GM12864 (cell line): Measurements from ENCODE around the gene TRPV6.
A peak's percentile ranks its signal among the peaks of the same experiment; 100 is the strongest.

Experiments used
- DNase-seq: peaks from one replicate; pipeline ENCODE4 v3.0.0-alpha.2; 2011; ENCODE audit warnings: low read depth
- H3K4me3 ChIP-seq: 2 replicates; pipeline ENCODE4 v1.5.1; 2011; ENCODE audit warnings: mild to moderate bottlenecking, low read depth, low read length, control low read depth
- TF ChIP-seq, protein P1 (sequence below): IDR thresholded peaks from 2 replicates; pipeline ENCODE4 v1.5.1; 2011; ENCODE audit warnings: low read depth, mild to moderate bottlenecking, moderate library complexity, low read length, control low read depth, inconsistent platforms; ENCODE audit errors: missing control alignments

The TRPV6 gene

DNA sequence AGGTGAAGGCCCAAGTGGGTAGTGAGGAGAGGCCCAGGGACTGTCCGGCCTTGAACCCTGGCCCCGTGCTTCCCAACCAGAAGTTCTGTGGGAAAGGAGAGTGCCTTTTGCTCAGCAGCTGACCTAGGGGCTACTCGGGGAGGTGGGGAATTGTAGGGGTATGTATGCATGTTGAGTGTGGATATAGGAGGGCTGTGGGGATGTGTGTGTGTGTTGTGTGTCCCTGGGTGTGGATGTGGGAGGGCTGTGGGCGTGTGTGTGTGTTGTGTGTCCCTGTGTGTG is 18.5 kb downstream of the TRPV6 start:
- H3K4me3 ChIP-seq = no peak overlapping the region
- TF ChIP-seq, protein P1, sequence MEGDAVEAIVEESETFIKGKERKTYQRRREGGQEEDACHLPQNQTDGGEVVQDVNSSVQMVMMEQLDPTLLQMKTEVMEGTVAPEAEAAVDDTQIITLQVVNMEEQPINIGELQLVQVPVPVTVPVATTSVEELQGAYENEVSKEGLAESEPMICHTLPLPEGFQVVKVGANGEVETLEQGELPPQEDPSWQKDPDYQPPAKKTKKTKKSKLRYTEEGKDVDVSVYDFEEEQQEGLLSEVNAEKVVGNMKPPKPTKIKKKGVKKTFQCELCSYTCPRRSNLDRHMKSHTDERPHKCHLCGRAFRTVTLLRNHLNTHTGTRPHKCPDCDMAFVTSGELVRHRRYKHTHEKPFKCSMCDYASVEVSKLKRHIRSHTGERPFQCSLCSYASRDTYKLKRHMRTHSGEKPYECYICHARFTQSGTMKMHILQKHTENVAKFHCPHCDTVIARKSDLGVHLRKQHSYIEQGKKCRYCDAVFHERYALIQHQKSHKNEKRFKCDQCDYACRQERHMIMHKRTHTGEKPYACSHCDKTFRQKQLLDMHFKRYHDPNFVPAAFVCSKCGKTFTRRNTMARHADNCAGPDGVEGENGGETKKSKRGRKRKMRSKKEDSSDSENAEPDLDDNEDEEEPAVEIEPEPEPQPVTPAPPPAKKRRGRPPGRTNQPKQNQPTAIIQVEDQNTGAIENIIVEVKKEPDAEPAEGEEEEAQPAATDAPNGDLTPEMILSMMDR = no peak
- DNase-seq = no peak

DNA sequence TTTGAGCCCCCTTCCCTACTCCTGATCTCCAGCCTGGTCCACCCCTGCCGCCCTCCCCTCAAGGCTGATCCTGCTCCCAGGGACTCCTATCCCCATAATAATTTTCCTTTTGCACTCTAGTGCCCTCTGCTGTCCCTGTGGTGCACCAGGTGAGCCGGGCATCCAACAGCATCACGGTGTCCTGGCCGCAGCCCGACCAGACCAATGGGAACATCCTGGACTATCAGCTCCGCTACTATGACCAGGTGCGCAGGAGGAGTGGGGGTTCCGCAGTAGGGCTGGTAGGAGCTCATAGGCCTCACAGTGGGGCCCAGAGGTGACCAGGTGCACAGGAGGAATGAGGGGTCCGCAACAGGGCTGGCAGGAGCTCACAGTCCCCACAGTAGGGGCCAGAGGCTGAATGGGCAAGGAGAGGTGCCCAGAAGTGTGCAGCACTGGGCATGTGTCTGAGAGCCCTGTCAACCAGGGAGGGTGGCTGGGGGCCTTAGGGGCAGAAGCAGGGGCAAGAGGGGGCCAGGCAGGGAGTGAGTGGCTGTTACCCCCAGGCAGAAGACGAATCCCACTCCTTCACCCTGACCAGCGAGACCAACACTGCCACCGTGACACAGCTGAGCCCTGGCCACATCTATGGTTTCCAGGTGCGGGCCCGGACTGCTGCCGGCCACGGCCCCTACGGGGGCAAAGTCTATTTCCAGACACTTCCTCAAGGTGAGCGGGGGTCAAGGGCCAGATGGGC is 19.0 kb downstream of the TRPV6 start:
- DNase-seq = no peak
- TF ChIP-seq, protein P1 = peak; percentile 56

DNA sequence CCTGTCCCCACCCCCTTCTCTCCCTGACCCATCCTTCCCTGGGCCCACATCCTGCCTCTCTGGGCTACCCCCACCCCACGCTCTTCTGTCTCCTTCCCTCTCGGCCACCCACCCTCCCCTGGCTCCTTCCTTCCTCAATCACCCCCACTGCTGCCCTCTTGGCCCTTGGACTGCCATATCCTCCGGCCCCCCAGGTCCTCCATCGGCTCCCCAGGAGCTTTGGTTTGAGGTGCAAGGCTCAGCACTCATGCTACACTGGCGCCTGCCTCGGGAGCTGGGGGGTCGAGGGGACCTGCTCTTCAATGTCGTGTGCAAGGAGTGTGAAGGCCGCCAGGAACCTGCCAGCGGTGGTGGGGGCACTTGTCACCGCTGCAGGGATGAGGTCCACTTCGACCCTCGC is 19.8 kb downstream of the TRPV6 start:
- TF ChIP-seq, protein P1 = no peak
- no peak overlapping the region for H3K4me3 ChIP-seq
- DNase-seq = no peak

More for the DNA sequence above, 19.0 kb downstream of the TRPV6 start:
- no peak overlapping the region for H3K4me3 ChIP-seq

DNA sequence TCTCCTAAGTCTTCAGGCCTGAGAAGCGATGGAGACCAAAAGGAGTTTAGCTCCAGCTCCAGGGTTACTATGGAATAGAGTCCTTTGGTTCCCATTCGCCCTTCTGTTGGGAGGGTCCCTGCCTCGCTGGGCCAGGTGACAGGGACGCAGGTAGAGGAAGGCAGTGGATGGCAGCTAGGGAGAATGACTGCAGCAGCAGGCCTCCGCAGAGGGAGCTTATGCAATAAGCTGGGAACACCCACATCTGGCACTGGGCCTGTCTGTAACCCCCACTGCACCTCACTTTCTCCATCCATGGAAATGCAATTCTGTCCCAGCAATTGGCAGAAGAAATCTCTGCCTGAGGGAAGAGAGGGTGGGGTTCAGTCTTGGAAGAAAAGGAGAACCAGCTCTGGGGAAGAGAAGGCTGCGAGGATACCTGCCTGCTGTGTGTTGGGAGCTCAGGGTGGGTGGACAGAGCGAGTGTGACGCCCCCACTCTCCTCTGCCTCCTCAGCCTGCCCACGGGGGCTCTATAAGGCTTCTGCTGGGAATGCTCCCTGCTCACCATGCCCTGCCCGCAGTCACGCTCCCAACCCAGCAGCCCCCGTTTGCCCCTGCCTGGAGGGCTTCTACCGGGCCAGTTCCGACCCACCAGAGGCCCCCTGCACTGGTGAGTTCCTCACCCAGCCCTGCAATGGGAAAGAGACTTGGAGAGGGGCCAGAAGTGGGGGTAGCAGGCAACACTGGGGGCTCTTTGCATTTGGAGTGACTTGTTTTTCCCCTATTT is 20.4 kb downstream of the TRPV6 start:
- TF ChIP-seq, protein P1 = no peak
- DNase-seq = no peak
- H3K4me3 ChIP-seq = no peak overlapping the region

DNA sequence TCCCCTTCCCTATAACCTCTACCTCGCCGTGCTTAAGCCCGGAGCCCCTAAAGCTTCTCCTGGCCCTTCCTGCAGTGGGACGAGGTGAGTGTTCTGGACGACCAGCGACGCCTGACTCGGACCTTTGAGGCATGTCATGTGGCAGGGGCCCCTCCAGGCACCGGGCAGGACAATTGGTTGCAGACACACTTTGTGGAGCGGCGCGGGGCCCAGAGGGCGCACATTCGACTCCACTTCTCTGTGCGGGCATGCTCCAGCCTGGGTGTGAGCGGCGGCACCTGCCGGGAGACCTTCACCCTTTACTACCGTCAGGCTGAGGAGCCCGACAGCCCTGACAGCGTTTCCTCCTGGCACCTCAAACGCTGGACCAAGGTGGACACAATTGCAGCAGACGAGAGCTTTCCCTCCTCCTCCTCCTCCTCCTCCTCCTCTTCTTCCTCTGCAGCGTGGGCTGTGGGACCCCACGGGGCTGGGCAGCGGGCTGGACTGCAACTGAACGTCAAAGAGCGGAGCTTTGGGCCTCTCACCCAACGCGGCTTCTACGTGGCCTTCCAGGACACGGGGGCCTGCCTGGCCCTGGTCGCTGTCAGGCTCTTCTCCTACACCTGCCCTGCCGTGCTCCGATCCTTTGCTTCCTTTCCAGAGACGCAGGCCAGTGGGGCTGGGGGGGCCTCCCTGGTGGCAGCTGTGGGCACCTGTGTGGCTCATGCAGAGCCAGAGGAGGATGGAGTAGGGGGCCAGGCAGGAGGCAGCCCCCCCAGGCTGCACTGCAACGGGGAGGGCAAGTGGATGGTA is 21.5 kb downstream of the TRPV6 start:
- TF ChIP-seq, protein P1 = no peak
- no peak overlapping the region for H3K4me3 ChIP-seq
- DNase-seq = no peak

DNA sequence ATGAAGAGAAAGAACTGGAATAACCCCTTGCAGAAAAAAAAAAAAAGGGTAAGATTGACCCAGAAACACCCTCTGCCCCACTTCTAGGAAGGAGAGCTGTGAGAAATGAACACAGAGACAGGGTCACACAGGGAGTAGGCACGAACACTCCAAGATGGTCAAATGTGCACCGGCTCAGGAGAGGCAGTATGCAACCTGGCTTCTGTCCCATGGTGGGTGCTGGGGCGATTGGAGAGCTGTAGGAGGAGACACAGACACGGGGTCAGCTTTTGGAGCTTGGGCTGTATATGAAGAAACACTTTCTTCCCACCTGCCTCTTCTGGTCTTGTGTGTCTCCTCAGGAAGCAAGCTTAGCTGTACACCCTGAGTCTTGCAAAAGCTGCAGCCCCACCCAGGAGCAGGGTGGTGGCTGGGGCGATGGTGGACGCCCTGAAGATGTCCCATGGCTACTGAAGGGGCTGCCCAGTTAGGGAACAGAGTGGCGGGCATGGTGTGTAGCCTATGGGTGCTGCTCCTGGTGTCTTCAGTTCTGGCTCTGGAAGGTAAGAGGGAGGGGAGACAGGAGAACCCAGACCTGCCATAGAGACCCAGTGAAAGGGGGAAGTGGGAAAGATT is 22.7 kb downstream of the TRPV6 start:
- TF ChIP-seq, protein P1 = no peak
- no peak for DNase-seq
- H3K4me3 ChIP-seq = no peak overlapping the region
